HG03432 (cell line): Measurements from ENCODE around the gene PLXNA4.

Experiments
- ATAC-seq: cut with Tn5 transposase; IDR thresholded peaks from one replicate; pipeline ENCODE4 v1.9.1; 2021; ENCODE audit warnings: mild to moderate bottlenecking, moderate library complexity; ENCODE audit not compliant: unreplicated experiment

PLXNA4 gene

DNA sequence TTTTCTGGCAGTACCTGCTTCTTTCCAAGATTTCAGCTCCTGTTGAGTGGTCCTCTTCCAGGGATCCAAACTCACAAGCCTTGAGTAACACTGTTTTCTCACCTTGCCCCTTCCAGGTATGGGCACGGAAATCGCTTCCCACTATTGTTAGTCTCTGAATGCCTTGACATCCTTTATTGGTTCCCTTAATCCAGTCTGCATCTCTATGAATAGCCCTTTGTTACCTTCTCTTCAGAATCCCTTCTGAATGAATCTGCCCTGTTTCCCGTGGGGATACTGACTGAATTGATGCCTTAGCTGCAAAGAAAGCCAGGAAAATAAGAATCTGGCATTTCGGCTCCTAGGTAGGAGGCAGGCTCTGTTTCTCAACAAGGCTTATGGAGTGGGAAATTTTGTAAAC, 467.7 kb downstream of the PLXNA4 start:
- ATAC-seq, result no peak

DNA sequence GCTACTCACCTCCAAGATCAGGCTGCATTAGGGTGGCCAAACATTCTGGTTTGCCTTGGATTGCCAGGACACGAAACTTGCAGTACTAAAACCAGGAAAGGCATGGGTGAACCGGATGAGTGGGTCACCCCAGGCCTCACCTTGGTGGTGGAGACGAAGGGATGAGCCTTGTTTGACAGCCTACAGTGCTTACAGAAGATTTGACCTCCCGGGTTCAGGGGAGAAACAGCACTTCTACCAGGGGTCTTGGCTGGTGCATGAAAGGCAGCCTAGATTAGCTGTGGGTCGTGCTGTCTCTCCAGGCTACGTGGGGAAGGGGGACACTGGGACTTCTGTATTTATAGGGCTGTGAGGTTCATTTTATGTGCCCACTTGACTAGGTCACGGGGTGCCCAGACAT, 469.8 kb downstream of the PLXNA4 start:
- no peak for ATAC-seq

DNA sequence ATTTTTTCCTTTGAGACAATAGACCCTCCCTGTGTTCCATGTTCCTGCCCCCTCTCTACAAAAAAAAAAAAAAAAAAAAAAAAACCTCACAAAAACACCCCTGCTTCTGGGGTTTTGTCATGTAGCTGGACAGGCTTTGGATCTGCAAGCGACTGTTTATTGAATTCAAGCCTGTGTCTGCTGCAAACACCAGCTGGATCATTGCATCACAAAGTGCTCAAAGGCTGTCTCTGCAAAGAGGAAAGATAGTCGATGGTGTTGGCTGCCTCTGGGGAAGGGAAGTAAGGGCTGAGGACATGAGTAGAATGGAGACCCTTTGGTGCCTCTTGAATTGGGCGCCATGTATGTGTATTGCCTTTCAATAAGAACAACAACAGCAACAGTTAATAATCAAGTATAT, 471.2 kb downstream of the PLXNA4 start:
- no peak for ATAC-seq

GRCh38 chr7:132103718-132104117, 472.6 kb downstream of the PLXNA4 start:
- no peak for ATAC-seq

GRCh38 chr7:132102942-132103341, 473.3 kb downstream of the PLXNA4 start:
- no peak for ATAC-seq

- no peak for ATAC-seq
Observed at GRCh38 chr7:132102391-132102790, 473.9 kb downstream of the PLXNA4 start.

- ATAC-seq, result no peak
Observed at GRCh38 chr7:132100981-132101380, 475.3 kb downstream of the PLXNA4 start.

DNA sequence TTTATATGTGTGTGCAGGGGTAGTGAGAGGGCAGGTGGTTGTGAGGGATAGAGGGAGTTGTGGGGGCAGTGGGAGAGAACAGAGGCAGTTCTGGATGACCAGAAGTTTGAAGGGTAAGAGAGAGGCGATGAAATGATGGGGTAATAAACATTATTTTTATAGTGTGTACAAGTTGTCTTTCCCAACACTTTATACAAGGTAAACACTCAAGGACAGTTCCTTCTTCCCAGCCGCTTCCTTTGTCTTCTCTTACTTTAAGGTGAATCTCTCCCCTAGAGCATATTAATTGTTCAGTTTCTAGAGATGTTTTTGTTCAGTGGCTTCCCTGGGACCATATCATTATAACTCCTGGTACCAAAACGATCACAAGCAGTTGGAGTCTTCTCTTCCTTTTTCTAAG, 475.8 kb downstream of the PLXNA4 start:
- no peak for ATAC-seq

DNA sequence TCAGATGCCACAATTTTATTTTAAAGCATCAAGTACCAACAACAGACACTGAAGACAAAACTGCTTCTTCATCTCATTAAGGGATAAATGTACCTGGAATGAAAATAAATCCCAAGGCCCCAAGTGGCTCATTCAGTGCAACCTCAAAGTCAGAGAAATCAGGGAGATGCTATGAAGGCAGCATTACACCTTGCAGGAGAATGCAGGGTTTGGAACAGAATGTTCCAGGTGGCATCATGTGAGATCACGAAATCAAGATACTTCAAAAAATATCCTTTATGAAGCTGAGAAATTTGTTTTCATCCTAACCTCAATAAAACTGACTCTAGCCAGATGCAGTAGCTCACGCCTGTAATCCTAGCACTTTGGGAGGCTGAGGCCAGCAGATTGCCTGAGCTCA, 477.1 kb downstream of the PLXNA4 start:
- no peak for ATAC-seq

GRCh38 chr7:132098327-132098726, 477.9 kb downstream of the PLXNA4 start:
- ATAC-seq, result no peak

- ATAC-seq, result no peak
Observed at GRCh38 chr7:132097550-132098134, 478.6 kb downstream of the PLXNA4 start.

DNA sequence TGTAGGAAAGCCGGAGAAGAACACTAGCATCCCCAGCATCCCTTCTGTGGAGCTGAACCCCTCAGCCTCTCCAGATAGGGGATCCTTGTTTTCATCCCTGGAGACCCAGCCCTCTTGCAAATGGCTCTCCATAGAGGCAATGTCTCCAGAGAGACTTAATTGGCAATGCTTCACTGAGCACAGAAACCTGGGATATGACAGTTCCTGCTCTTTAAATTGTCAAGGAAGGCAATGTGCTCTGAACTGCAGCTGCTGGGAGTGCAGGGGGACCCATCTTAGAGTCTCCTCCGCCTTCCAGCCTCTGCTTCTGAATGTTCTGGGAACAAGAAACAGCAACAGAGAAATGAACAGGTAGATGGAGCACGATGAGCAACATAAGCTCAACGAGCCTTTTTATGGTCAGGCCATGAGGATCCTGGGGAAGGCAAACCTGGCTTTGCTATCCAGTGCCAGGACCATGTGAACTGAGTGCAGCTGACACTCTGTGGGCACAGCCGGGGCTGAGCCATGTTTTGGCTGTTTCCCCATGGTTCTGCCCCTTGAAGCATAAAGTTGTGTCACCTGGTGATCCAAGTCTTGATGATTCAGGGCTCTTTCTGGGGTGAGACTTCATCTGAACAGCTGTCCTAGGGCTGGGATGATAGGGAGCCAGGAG, 481.0 kb downstream of the PLXNA4 start:
- ATAC-seq, result no peak

DNA sequence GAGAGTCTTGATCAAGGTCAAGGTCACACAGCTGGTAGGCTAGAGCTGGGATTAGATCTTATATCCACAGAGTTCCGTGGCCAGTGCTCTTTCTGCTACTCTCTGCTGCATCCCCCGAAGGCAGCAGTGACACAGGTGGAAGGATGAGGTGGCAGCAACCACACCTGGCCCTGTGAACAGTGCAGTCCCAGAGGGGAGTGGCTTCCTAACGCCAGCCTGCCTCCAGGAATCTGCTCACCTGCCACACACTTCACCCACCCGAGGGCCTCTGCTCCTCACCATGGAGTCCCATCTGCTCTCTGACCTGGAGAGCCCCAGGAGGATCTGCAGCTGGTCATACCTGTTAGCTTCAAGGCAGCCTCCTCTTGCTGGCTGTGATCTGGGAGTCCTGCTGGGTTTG, 484.2 kb downstream of the PLXNA4 start:
- no peak for ATAC-seq

GRCh38 chr7:132091706-132092105, 484.6 kb downstream of the PLXNA4 start:
- no peak for ATAC-seq

GRCh38 chr7:132090444-132090843, 485.8 kb downstream of the PLXNA4 start:
- ATAC-seq, result no peak

DNA sequence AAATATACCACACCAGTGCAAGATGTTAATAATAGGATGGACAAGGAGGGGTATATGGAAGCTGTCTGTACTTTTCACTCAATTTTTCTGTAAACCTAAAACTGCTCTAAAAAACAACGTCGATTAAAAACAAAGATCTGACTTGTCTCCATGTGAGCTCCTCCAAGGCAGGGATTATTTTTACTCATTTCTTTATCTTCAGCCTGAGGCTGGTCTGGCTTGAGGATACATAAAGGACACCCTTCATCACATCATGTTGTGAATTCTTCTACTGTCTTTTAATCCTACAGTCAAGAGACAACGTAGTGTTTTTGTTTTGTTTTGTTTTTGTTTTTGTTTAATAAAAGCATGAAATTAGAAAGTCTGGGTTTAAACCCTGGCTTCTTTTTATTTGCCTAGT, 486.9 kb downstream of the PLXNA4 start:
- ATAC-seq, result no peak

GRCh38 chr7:132087421-132087820, 488.8 kb downstream of the PLXNA4 start:
- ATAC-seq, result no peak

GRCh38 chr7:132084776-132085388, 491.4 kb downstream of the PLXNA4 start:
- ATAC-seq, result no peak

DNA sequence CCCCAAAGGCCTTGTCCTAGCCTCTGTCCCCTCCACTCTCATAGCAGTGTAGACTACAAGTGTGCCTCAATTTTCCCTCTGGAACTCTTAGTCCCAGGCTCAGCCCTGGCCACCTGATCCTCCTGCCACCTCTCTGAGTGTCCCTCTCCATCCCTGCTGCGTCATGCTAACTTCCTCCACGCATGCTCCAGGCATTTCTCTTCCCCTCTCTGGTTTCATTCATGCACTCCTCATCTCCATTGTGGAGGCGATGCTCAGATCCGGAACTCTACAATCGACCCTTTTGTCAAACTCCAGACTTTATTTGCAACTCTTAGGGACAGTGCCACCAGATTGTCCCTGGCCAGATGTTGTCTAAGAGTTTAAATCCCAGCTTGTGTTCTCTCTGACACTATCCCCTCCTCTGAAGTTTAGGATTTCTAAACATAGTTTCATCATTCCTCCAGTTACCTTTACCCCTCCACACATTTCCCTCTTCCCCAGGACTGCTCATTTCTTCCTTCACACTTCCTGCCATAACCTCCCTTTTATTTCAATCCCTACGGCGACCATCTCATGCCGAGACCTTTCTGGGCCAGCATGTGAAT, 492.6 kb downstream of the PLXNA4 start:
- ATAC-seq, result no peak

GRCh38 chr7:132083126-132083525, 493.1 kb downstream of the PLXNA4 start:
- ATAC-seq, result no peak

- ATAC-seq, result no peak
Observed at GRCh38 chr7:132082394-132082793, 493.9 kb downstream of the PLXNA4 start.

DNA sequence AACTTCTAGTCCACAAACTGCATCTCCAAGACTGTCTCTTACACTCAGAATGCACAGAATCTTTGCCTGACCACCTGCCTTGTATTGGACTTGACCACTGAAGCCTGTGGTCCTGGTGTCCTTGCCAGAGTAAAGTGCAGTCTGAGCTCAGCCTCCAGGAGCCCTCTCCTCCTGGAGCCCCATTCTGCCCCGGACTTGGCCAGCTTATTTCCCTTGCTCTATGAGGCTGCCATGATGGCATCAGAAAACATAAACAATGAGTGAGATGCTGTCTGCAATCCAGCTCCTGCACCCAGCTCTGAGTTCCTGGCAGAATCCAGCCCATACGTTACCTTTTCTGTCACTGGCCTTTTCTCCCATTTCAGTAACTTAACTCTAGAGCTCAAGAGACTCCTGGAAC, 494.6 kb downstream of the PLXNA4 start:
- ATAC-seq, result no peak
